GM19438 (cell line): ENCODE measurements around the gene S100A12.

Experiments
- ATAC-seq: cut with Tn5 transposase; IDR thresholded peaks from one replicate; pipeline ENCODE4 v1.9.1; 2021; ENCODE audit warnings: low read depth; ENCODE audit not compliant: unreplicated experiment

Gene S100A12

DNA sequence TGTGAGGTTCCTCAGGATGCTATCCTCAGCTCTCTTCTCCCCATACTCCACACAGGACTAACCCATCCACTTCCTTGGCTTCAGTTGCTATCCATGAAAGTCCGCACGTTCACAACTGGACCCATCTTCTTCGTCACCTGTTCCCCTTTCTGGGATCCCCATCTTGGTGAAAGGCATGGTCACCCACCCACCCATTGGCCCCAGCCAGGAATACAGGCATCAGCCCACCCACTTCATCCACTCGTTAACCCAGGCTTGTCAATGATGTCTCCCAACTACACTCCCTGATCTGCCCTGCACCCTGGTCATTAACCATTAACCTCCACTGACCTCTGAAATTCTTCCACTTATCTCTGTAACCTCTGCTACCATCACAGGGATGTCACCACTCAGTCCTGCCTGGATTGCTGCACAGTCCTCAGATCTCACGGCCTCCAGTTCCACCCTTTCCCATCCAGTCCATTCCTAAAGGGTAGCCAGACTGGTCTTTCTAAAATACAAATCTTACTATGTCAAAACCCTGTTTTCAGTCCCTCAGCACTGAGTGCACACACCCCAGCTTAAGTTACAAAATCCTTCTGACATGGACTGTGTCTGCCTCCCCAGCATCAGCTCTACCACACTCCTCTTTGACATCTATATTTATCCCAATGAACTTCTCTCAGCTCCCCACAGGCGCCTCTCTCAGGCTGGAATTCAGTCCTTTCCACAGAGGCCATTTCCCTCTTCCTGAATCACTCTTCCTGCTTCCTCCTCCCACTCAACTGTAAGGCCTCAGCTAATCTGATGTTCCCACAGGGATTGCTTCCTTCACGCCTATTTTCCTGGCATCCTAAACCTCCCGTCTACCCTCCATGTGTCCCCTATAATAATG is 37.2 kb downstream of the S100A12 start:
- no peak for ATAC-seq

DNA sequence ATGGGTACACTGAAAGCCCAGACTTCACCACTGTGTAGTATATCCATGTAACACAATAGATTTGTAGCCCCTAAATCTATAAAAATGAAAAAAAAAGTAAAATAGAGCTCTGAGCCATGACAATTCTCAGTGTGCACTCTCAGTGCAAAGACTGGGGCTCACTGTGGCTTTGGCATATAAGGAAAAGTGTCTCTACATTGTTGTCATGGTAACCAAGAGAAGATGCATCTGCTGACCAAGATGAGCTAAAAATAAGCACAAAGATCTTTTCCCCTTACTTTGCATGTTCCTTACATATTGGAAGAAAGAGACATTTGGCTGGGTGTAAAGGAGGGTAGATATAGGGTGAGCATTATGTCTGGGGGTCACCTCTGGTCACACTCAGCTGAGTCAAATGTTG is 38.8 kb downstream of the S100A12 start:
- ATAC-seq, result no peak

DNA sequence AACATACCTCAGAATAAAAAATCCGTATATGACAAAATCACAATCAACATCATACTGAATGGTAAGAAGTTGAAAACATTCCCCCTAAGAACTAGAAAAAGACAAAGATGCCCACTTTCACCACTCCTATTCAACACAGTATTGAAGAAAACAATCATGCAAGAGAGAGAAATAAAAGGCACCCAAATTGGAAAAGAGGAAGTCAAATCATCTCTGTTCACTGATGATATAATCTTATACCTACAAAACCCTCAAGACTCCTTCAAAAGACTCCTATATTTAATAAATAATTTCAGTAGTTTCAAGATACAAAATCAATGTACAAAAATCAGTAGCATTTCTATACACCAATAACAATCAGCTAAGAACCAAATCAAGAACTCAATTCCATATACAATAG is 41.5 kb downstream of the S100A12 start:
- no peak for ATAC-seq

GRCh38 chr1:153324912-153325311 is 50.5 kb downstream of the S100A12 start:
- no peak for ATAC-seq
